HG03460 (cell line): ENCODE data around the gene FAHD2A.
"Not testable (repeated sequence)": the region's sequence is repeated elsewhere in the genome, so short reads cannot be mapped to it uniquely, and the experiment has no call there.

Experiments
- ATAC-seq: cut with Tn5 transposase; IDR thresholded peaks from one replicate; pipeline ENCODE4 v1.9.1; 2021; ENCODE audit not compliant: unreplicated experiment

FAHD2A gene

GRCh38 chr2:95402370-95403203 lies at the start of gene FAHD2A:
Gene FAHD2A, plus strand, starts transcription at chr2:95402708. Its CDS starts 2,851 bp downstream, at chr2:95405559.
- peak; percentile 89 for ATAC-seq

DNA sequence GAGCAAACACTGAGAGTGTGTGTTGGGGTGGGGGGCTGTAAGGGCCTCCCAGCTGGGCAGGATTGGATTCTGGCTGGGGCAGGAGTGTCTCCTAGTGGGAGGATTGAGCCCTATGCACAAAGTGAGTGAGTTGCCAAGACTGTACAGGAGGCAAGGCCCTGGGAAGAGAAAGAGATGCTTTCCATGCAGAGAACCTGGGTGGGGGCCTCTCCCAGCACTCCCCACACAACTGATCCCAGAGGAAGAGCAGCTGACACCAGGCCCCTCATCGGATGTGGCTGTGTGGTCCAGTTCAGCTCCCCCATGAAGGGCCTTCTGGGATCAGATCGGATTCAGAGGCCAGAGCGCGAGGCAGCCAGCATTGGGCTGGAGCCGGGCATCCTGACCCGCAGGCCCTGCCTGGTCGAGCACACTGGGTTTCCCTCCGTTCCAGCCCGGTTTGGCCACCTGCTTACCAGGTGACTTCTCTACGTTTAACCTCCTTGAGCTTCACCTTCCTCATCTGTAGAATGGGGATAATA lies 49.4 kb upstream of the FAHD2A start:
- no peak for ATAC-seq

GRCh38 chr2:95353613-95354468 lies 48.7 kb upstream of the FAHD2A start:
- ATAC-seq: no peak

GRCh38 chr2:95354469-95354901 lies 48.0 kb upstream of the FAHD2A start:
- ATAC-seq: no peak

- no peak for ATAC-seq
Measured at GRCh38 chr2:95354925-95355324, 47.6 kb upstream of the FAHD2A start.

DNA sequence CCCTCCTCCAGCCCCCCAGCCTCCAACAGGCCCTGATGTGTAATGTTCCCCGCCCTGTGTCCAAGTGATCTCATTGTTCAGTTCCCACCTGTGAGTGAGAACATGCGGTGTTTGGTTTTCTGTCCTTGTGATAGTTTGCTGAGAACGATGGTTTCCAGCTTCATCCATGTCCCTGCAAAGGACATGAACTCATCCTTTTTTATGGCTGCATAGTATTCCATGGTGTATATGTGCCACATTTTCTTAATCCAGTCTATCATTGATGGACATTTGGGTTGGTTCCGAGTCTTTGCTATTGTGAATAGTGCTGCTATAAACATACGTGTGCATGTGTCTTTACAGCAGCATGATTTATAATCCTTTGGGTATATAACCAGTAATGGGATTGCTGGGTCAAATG lies 47.0 kb upstream of the FAHD2A start:
- ATAC-seq: not testable (repeated sequence)

DNA sequence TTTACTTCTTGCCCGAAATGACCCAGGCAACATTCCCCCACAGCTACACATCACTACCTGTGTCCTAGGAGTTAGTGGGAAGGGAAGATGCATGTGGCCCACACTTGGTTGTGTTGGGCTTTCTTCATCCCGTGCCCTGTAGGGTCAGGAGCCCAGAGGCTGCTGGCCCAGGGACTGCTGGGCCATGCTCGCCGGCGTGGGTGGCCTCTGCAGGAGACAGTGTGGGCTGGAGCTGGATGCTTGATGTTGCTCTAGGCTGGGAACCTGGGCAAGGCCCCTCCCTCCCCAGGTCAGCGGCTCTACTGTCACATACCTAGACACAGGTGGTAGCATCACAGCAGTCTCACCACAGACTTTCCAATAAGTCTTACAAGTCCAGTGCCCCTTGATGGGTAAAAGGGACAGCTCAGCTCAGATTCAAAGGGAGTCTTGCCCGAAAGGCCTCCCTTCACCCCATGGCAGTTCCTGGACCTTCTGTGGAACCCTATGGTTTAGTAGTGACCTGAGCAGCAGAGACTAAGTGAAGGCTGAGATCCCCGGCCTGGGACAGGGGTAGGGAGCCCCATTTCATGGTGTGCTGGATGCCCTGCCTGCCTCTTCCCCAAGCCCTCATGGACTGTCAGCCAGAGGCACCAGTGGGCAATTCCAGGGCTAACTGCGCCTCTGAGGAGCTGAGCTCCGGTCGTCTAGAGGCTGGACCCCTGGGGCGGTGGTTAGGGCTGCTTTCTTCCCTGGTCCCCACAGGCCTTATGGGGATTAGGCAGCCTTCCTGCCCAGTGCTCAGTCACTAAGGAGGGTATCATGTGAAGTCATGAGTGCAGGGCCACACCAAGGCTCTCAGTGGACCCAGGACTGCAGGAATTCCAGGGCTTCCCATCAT lies 45.4 kb upstream of the FAHD2A start:
- no peak for ATAC-seq

GRCh38 chr2:95357717-95358280 lies 44.7 kb upstream of the FAHD2A start:
- ATAC-seq: no peak

DNA sequence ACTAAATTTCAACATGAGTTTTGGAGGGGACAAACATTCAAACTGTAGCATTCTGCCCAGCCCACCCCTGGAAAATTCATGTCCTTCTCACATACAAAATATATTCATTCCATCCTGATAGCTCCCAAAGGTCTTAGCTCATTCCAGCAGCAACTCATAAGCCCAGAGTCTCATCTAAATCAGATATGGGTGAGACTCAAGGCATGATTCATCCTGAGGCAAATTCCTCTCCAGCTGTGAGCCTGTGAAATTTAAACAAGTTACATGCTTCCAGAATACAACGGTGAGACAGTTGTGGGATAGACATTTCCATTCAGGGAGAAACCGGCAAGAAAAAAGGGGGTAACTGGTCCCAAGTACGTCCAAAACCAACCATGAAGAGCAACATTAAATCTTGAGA lies 43.5 kb upstream of the FAHD2A start:
- ATAC-seq: no peak

- ATAC-seq: no peak
Measured at GRCh38 chr2:95359501-95359930, 43.0 kb upstream of the FAHD2A start.

DNA sequence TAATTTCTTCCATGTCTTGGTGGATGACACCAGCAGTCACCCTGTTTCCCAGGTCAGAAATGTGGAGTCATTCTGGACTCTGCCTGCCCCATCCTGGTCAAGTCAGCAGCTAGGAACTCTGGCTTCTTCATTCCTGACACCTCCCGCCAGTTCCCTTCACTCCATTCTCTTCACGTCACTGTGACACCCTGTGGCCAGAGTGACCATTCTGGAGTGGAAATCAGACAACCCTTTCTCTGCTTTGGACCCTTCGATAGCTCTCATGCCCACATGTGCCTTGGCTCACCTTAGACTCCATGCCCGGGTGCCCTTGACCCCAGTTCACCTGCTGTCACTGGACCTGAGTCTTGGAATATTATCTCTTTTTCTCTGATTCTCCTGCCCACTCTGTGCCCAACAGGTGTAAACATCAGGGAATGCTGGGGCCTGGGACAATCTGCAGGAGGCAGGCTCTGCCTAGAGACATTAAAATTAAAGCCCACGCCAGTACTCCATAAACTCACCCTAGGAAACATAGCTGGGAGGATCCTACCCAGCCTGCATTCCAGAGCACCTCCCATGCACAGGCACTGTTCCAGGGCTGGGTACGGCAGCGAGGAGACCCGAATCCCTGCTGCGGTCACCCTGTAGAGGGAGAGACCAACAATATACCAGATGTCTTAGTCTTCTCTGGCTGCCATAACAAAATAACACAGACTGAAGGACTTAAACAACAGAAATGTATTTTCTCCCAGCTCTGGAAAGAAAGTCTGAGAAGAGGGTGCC lies 41.1 kb upstream of the FAHD2A start:
- no peak for ATAC-seq

DNA sequence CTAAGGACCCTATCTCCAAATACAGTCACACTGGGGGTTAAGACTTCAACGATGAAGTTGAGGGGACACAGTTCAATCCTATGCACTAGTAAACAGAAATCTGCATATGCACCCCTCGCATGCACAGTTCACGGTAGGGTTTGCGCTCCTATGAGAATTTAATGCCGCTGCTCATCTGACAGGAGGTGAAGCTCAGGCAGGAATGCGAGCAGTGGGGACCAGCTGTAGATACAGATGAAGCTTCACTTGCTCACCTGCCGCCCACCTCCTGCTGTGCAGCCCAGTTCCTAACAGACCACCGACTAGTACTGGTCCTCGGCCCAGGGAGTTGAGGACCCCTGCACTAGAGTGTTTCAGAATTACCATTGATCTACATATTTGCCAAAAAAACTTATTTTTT lies 40.0 kb upstream of the FAHD2A start:
- no peak for ATAC-seq

GRCh38 chr2:95366514-95366913 lies 36.0 kb upstream of the FAHD2A start:
- ATAC-seq: no peak

- no peak for ATAC-seq
Measured at GRCh38 chr2:95372216-95372829, 30.2 kb upstream of the FAHD2A start.

GRCh38 chr2:95372845-95373244 lies 29.7 kb upstream of the FAHD2A start:
- no peak for ATAC-seq

GRCh38 chr2:95374029-95374428 lies 28.5 kb upstream of the FAHD2A start:
- ATAC-seq: no peak

DNA sequence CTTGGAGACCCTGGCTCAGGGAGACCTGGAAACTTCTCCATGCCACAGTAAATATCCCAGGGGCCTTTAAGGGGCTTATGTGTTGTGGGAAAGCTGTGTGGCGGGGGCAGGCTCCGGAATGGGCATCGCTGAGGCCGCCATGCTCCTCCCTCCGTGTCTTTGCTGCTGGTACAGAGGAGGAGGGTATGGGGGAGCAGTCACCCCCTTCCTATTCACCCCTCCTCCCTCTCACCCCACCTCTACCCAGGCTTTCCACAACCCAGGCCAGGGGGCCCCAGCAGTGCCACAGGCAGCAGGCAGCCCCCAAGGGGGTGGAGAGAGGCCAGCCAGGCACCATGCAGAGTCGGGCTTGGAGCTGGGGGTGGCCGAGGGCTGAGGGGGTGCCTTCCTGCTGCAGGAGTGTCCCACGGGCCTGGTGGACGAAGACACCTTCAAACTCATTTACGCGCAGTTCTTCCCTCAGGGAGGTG lies 28.0 kb upstream of the FAHD2A start:
- ATAC-seq: no peak

GRCh38 chr2:95374921-95375471 lies 27.5 kb upstream of the FAHD2A start:
- ATAC-seq: no peak
